HG03108 (cell line): Measurements from ENCODE around the gene MED25.
A peak's percentile ranks its signal among the peaks of the same experiment; 100 is the strongest.

Source experiments
- ATAC-seq: cut with Tn5 transposase; IDR thresholded peaks from one replicate; pipeline ENCODE4 v1.9.1; 2021; ENCODE audit warnings: moderate library complexity; ENCODE audit not compliant: unreplicated experiment

The MED25 gene

GRCh38 chr19:49817964-49818648, at the start of gene MED25:
Gene MED25 (plus strand): TSS chr19:49818289. CDS start chr19:49818342, 53 bp downstream.
- ATAC-seq = peak; percentile 55

GRCh38 chr19:49770529-49770928, 47.6 kb upstream of the MED25 start:
- ATAC-seq = no peak

- no peak for ATAC-seq
Measured at GRCh38 chr19:49771674-49772139, 46.4 kb upstream of the MED25 start.

- no peak for ATAC-seq
Measured at GRCh38 chr19:49772850-49773432, 45.1 kb upstream of the MED25 start.

- ATAC-seq = no peak
Measured at GRCh38 chr19:49773663-49774350, 44.3 kb upstream of the MED25 start.

- no peak for ATAC-seq
Measured at GRCh38 chr19:49774969-49775368, 43.1 kb upstream of the MED25 start.

GRCh38 chr19:49775742-49776370, 42.2 kb upstream of the MED25 start:
- no peak for ATAC-seq

- no peak for ATAC-seq
Measured at GRCh38 chr19:49776371-49776764, 41.7 kb upstream of the MED25 start.

GRCh38 chr19:49779731-49780555, 38.1 kb upstream of the MED25 start:
- no peak for ATAC-seq

- no peak for ATAC-seq
Measured at GRCh38 chr19:49780861-49781260, 37.2 kb upstream of the MED25 start.

GRCh38 chr19:49781394-49781793, 36.7 kb upstream of the MED25 start:
- no peak for ATAC-seq

- no peak for ATAC-seq
Measured at GRCh38 chr19:49782515-49782914, 35.6 kb upstream of the MED25 start.

- ATAC-seq = no peak
Measured at GRCh38 chr19:49786376-49786820, 31.7 kb upstream of the MED25 start.

- ATAC-seq = no peak
Measured at GRCh38 chr19:49787746-49788145, 30.3 kb upstream of the MED25 start.

GRCh38 chr19:49788857-49789256, 29.2 kb upstream of the MED25 start:
- no peak for ATAC-seq

- no peak for ATAC-seq
Measured at GRCh38 chr19:49790866-49791265, 27.2 kb upstream of the MED25 start.

GRCh38 chr19:49791776-49792445, 26.2 kb upstream of the MED25 start:
- no peak for ATAC-seq

- no peak for ATAC-seq
Measured at GRCh38 chr19:49792829-49793560, 25.1 kb upstream of the MED25 start.

GRCh38 chr19:49793561-49793840, 24.6 kb upstream of the MED25 start:
- no peak for ATAC-seq

- ATAC-seq = no peak
Measured at GRCh38 chr19:49795615-49796014, 22.5 kb upstream of the MED25 start.
